Stimulated activated naive CD8-positive, alpha-beta T cell treated with anti-CD3 and anti-CD28 coated beads, Interleukin-15, Interleukin-2, amounts not matched to agents 100 ng/mL and 50 ng/mL, for 24 hours (primary cell): ENCODE data around the gene UTF1.

Source experiments
- H3K27ac Mint-ChIP-seq: one replicate; pipeline ENCODE4 v1.8.0; 2021; ENCODE audit warnings: mild to moderate bottlenecking, mixed read lengths
- H3K27me3 Mint-ChIP-seq: one replicate; pipeline ENCODE4 v1.8.0; 2021; ENCODE audit warnings: mixed read lengths
- H3K36me3 Mint-ChIP-seq: one replicate; pipeline ENCODE4 v1.8.0; 2021; ENCODE audit warnings: low read depth, mixed read lengths
- H3K4me1 Mint-ChIP-seq: one replicate; pipeline ENCODE4 v1.8.0; 2021; ENCODE audit warnings: low read depth, mixed read lengths
- H3K4me3 Mint-ChIP-seq: one replicate; pipeline ENCODE4 v1.8.0; 2021; ENCODE audit warnings: mild to moderate bottlenecking, mixed read lengths
- H3K9me3 Mint-ChIP-seq: one replicate; pipeline ENCODE4 v1.8.0; 2021; ENCODE audit warnings: mixed read lengths

The UTF1 gene

GRCh38 chr10:133190225-133190624, 39.8 kb upstream of the UTF1 start:
- H3K4me3 Mint-ChIP-seq = no peak overlapping the region
- H3K9me3 Mint-ChIP-seq = no peaks in the 10 kb centered on the region
- H3K36me3 Mint-ChIP-seq = no peaks in the 10 kb centered on the region
- H3K4me1 Mint-ChIP-seq = no peaks in the 10 kb centered on the region
- H3K27ac Mint-ChIP-seq = no peak overlapping the region
- peaks cover 3% of the 10 kb centered on the region for H3K27me3 Mint-ChIP-seq

- H3K9me3 Mint-ChIP-seq = no peaks in the 10 kb centered on the region
- H3K4me1 Mint-ChIP-seq = no peaks in the 10 kb centered on the region
- H3K27ac Mint-ChIP-seq = no peak overlapping the region
- peaks cover 3% of the 10 kb centered on the region for H3K27me3 Mint-ChIP-seq
- H3K4me3 Mint-ChIP-seq = no peak overlapping the region
- no peaks in the 10 kb centered on the region for H3K36me3 Mint-ChIP-seq
Measured at GRCh38 chr10:133191651-133192050, 38.4 kb upstream of the UTF1 start.

GRCh38 chr10:133194151-133194550, 35.9 kb upstream of the UTF1 start:
- H3K4me1 Mint-ChIP-seq = no peaks in the 10 kb centered on the region

GRCh38 chr10:133195096-133195495, 34.9 kb upstream of the UTF1 start:
- peaks cover 3% of the 10 kb centered on the region for H3K27me3 Mint-ChIP-seq
- no peaks in the 10 kb centered on the region for H3K9me3 Mint-ChIP-seq
- no peak overlapping the region for H3K4me3 Mint-ChIP-seq
- no peaks in the 10 kb centered on the region for H3K4me1 Mint-ChIP-seq
- H3K27ac Mint-ChIP-seq = no peak overlapping the region
- no peaks in the 10 kb centered on the region for H3K36me3 Mint-ChIP-seq

More at GRCh38 chr10:133194151-133194550, 35.9 kb upstream of the UTF1 start:
- H3K27ac Mint-ChIP-seq = no peak overlapping the region
- H3K4me3 Mint-ChIP-seq = no peak overlapping the region
- no peaks in the 10 kb centered on the region for H3K36me3 Mint-ChIP-seq
- peaks cover 3% of the 10 kb centered on the region for H3K27me3 Mint-ChIP-seq
- no peaks in the 10 kb centered on the region for H3K9me3 Mint-ChIP-seq

- no peaks in the 10 kb centered on the region for H3K36me3 Mint-ChIP-seq
- H3K27ac Mint-ChIP-seq = no peak overlapping the region
- H3K9me3 Mint-ChIP-seq = no peaks in the 10 kb centered on the region
- no peak overlapping the region for H3K4me3 Mint-ChIP-seq
- H3K27me3 Mint-ChIP-seq = peaks cover 3% of the 10 kb centered on the region
- H3K4me1 Mint-ChIP-seq = no peaks in the 10 kb centered on the region
Measured at GRCh38 chr10:133195611-133196010, 34.4 kb upstream of the UTF1 start.

GRCh38 chr10:133196221-133196915, 33.6 kb upstream of the UTF1 start:
- Mint-ChIP-seq H3K4me3 (no peak overlapping the region), H3K27me3 (peaks cover 3% of the 10 kb centered on the region), H3K4me1 (no peaks in the 10 kb centered on the region), H3K36me3 (no peaks in the 10 kb centered on the region), H3K27ac (no peak overlapping the region), H3K9me3 (no peaks in the 10 kb centered on the region)

GRCh38 chr10:133196936-133197758, 32.9 kb upstream of the UTF1 start:
- H3K9me3 Mint-ChIP-seq = no peaks in the 10 kb centered on the region
- H3K4me3 Mint-ChIP-seq = no peak overlapping the region
- no peaks in the 10 kb centered on the region for H3K36me3 Mint-ChIP-seq
- H3K27ac Mint-ChIP-seq = no peak overlapping the region
- H3K27me3 Mint-ChIP-seq = peaks cover 1% of the 10 kb centered on the region
- no peaks in the 10 kb centered on the region for H3K4me1 Mint-ChIP-seq

- Mint-ChIP-seq H3K27ac (no peak overlapping the region), H3K9me3 (no peaks in the 10 kb centered on the region), H3K36me3 (no peaks in the 10 kb centered on the region), H3K27me3 (no peaks in the 10 kb centered on the region), H3K4me1 (no peaks in the 10 kb centered on the region), H3K4me3 (no peak overlapping the region)
Measured at GRCh38 chr10:133197786-133198185, 32.2 kb upstream of the UTF1 start.

GRCh38 chr10:133198206-133198605, 31.8 kb upstream of the UTF1 start:
- no peaks in the 10 kb centered on the region for H3K36me3 Mint-ChIP-seq
- no peaks in the 10 kb centered on the region for H3K4me1 Mint-ChIP-seq
- no peaks in the 10 kb centered on the region for H3K27me3 Mint-ChIP-seq
- no peak overlapping the region for H3K27ac Mint-ChIP-seq
- no peaks in the 10 kb centered on the region for H3K9me3 Mint-ChIP-seq
- H3K4me3 Mint-ChIP-seq = no peak overlapping the region

GRCh38 chr10:133198621-133199487, 31.2 kb upstream of the UTF1 start:
- Mint-ChIP-seq H3K36me3 (no peaks in the 10 kb centered on the region), H3K4me1 (no peaks in the 10 kb centered on the region), H3K4me3 (no peak overlapping the region), H3K27ac (no peak overlapping the region), H3K9me3 (no peaks in the 10 kb centered on the region), H3K27me3 (no peaks in the 10 kb centered on the region)

GRCh38 chr10:133199488-133199885, 30.5 kb upstream of the UTF1 start:
- Mint-ChIP-seq H3K27me3 (no peaks in the 10 kb centered on the region), H3K4me3 (no peak overlapping the region), H3K4me1 (no peaks in the 10 kb centered on the region), H3K36me3 (no peaks in the 10 kb centered on the region), H3K9me3 (no peaks in the 10 kb centered on the region), H3K27ac (no peak overlapping the region)

GRCh38 chr10:133199992-133200611, 29.9 kb upstream of the UTF1 start:
- Mint-ChIP-seq H3K27me3 (no peaks in the 10 kb centered on the region), H3K4me1 (no peaks in the 10 kb centered on the region), H3K9me3 (no peaks in the 10 kb centered on the region), H3K36me3 (no peaks in the 10 kb centered on the region), H3K27ac (no peak overlapping the region), H3K4me3 (no peak overlapping the region)

- H3K4me1 Mint-ChIP-seq = no peaks in the 10 kb centered on the region
- H3K27me3 Mint-ChIP-seq = no peaks in the 10 kb centered on the region
- H3K4me3 Mint-ChIP-seq = no peak overlapping the region
- no peak overlapping the region for H3K27ac Mint-ChIP-seq
- H3K9me3 Mint-ChIP-seq = no peaks in the 10 kb centered on the region
- H3K36me3 Mint-ChIP-seq = no peaks in the 10 kb centered on the region
Measured at GRCh38 chr10:133200621-133201031, 29.4 kb upstream of the UTF1 start.

GRCh38 chr10:133201151-133201947, 28.7 kb upstream of the UTF1 start:
- Mint-ChIP-seq H3K4me1 (no peaks in the 10 kb centered on the region), H3K27ac (no peak overlapping the region), H3K9me3 (no peaks in the 10 kb centered on the region)

More at GRCh38 chr10:133201151-133201947, 28.7 kb upstream of the UTF1 start:
- H3K36me3 Mint-ChIP-seq = no peaks in the 10 kb centered on the region
- H3K4me3 Mint-ChIP-seq = no peak overlapping the region
- no peaks in the 10 kb centered on the region for H3K27me3 Mint-ChIP-seq
